Ovary (tissue), 3 donors: ENCODE data around the gene LAPTM5.

Experiments used
- POLR2A ChIP-seq: fragments of 450-650 bp; IDR thresholded peaks from one replicate; pipeline ENCODE4 v1.6.1; 2017; ENCODE audit warnings: antibody characterized with exemption, mild to moderate bottlenecking, moderate library complexity
- TF ChIP-seq, protein P1 (sequence below), 3 donors: fragments of 450-650 bp in 2 of 3; fragments of 200-600 bp in 1 of 3; IDR thresholded peaks; one replicate each; pipeline versions ENCODE4 v1.5.1 to v1.8.0; 2016 to 2022; ENCODE audit warnings: antibody characterized with exemption in 3 of 3, mild to moderate bottlenecking in 1 of 3
- donor health status: DM: no; HTN: no; CAD: no.

DNA sequence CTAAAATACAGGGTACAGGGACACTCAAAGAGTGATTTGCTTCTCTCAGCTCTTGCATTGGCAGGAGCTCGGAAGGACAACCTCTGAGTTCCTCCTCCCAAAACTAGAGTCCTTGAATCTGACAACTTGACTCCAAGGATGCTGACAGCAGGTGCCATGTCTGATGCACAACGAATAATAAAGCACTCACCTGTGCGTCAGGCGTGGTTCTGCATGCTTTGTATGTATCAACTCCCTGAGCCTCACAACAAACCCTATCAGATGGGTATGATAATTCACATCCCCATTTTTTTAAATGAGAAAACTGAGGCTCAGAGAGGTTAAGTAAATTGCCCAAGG lies 1.4 kb downstream of the LAPTM5 start:
- TF ChIP-seq, protein P1, sequence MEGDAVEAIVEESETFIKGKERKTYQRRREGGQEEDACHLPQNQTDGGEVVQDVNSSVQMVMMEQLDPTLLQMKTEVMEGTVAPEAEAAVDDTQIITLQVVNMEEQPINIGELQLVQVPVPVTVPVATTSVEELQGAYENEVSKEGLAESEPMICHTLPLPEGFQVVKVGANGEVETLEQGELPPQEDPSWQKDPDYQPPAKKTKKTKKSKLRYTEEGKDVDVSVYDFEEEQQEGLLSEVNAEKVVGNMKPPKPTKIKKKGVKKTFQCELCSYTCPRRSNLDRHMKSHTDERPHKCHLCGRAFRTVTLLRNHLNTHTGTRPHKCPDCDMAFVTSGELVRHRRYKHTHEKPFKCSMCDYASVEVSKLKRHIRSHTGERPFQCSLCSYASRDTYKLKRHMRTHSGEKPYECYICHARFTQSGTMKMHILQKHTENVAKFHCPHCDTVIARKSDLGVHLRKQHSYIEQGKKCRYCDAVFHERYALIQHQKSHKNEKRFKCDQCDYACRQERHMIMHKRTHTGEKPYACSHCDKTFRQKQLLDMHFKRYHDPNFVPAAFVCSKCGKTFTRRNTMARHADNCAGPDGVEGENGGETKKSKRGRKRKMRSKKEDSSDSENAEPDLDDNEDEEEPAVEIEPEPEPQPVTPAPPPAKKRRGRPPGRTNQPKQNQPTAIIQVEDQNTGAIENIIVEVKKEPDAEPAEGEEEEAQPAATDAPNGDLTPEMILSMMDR (IDR thresholded peaks at IDR 0.05): no peak
- no peak for TF ChIP-seq POLR2A
